ENCODE data around the gene INO80C. TPM values are rescaled to one million over a fixed set of nuclear protein-coding genes. Genes with fewer than 3 reads are reported as not detected.

INO80C gene
- total and polyA plus RNA-seq, 2 of the 4 experiments (the other 2 are of a cell fraction), result 5.6 to 17.1 TPM

GRCh38 chr18:35501369-35501768 lies 3.6 kb upstream of the INO80C start:
- dilution Hi-C loops (cut with HindIII; ENCODE audit: low sequenced_read_pairs, unreplicated experiment), result no loop called here

More at GRCh38 chr18:35501369-35501768, 3.6 kb upstream of the INO80C start:
- Histone ChIP-seq H2AK5ac (ENCODE audit: low read depth, low read length) (no peak overlapping the region), H3K4ac (ENCODE audit: low read depth, low read length) (no peak overlapping the region), H2BK20ac (ENCODE audit: low read depth, low read length) (no peak overlapping the region; the same call in 1 of the 2 replicates), H3K18ac (ENCODE audit: low read depth, low read length) (no peak overlapping the region), H4K20me1 (ENCODE audit: insufficient read depth, low read length) (no peaks in the 10 kb centered on the region), H2AK9ac (replicated peaks; ENCODE audit: low read depth, low read length, poor library complexity) (no peak overlapping the region), H3K79me1 (ENCODE audit: low read depth in 1 of 2, low read length in 2 of 2) (peaks cover 2 to 9% of the 10 kb centered on the region in 2 experiments; a peak in 2 of 4 replicates), H2BK120ac (ENCODE audit: low read depth, low read length) (no peak overlapping the region), H4K5ac (ENCODE audit: low read depth, low read length) (no peak overlapping the region), H3K27ac (ENCODE audit: insufficient read depth, low read length) (no peak overlapping the region), H3K9ac (ENCODE audit: low read depth, low read length) (no peak overlapping the region), H3K56ac (ENCODE audit: extremely low read depth, insufficient read depth, low read length) (no peak overlapping the region), H2BK15ac (ENCODE audit: low read depth, low read length) (no peak overlapping the region), H3K4me2 (ENCODE audit: low read depth, low read length) (no peak overlapping the region), H4K8ac (ENCODE audit: low read depth in 2 of 2, low read length in 2 of 2) (no peak overlapping the region), H2BK5ac (ENCODE audit: low read depth, low read length, poor library complexity, severe bottlenecking) (no peak overlapping the region), H3K27me3 (ENCODE audit: control insufficient read depth, insufficient read depth, low read length) (peaks cover 7% of the 10 kb centered on the region), H4K91ac (ENCODE audit: insufficient read depth, low read depth, low read length) (no peak overlapping the region), H3K14ac (replicated peaks; ENCODE audit: low read depth, low read length) (no peak overlapping the region), H3K9me1 (ENCODE audit: insufficient read depth, low read length) (peaks cover 6% of the 10 kb centered on the region; the same call in 1 of the 2 replicates), H3K36me3 (ENCODE audit: control insufficient read depth, insufficient read depth, low read length) (no peaks in the 10 kb centered on the region), H2AFZ (replicated peaks; ENCODE audit: low read length, poor library complexity) (peak overlapping the region; percentile 52), H3K9me3 (ENCODE audit: control insufficient read depth, insufficient read depth, low read length) (no peaks in the 10 kb centered on the region), H3K23ac (ENCODE audit: low read depth, low read length) (no peak overlapping the region), H3K4me1 (ENCODE audit: control insufficient read depth, insufficient read depth, low read length) (peaks cover 6% of the 10 kb centered on the region), H3K4me3 (ENCODE audit: insufficient read depth, low read depth, low read length) (no peak overlapping the region)
- POLR2A ChIA-PET (ENCODE audit: unreplicated experiment), result no interaction called here
- no TSS peak for BruUV-seq (replicated peaks)
- TF ChIP-seq RAD21 (IDR thresholded peaks at IDR 0.05; ENCODE audit: low read length) (no peak), POLR2A (IDR thresholded peaks at IDR 0.05; ENCODE audit: low read depth, low read length) (no peak), RCOR1 (IDR thresholded peaks at IDR 0.05; ENCODE audit: insufficient replicate concordance, low read length) (no peak), MAZ (IDR thresholded peaks at IDR 0.05; ENCODE audit: borderline replicate concordance, low read depth, low read length) (no peak), MAFK (IDR thresholded peaks at IDR 0.05; ENCODE audit: low read depth, low read length) (no peak), CEBPB (IDR thresholded peaks at IDR 0.05; ENCODE audit: low read depth, low read length) (no peak), FOS (IDR thresholded peaks at IDR 0.05; ENCODE audit: low read depth, low read length) (no peak), SMC3 (IDR thresholded peaks at IDR 0.05; ENCODE audit: low read depth, low read length) (no peak), RFX5 (IDR thresholded peaks at IDR 0.05; ENCODE audit: low read depth, low read length) (no peak), BHLHE40 (IDR thresholded peaks at IDR 0.05; ENCODE audit: low read depth, low read length) (no peak), NFE2L2 (IDR thresholded peaks at IDR 0.05; ENCODE audit: low read depth, low read length) (no peak), CTCF (conservative IDR thresholded peaks at IDR 0.05; ENCODE audit: low read depth, low read length) (no peak), MXI1 (IDR thresholded peaks at IDR 0.05; ENCODE audit: borderline replicate concordance, low read depth, low read length) (no peak), USF2 (IDR thresholded peaks at IDR 0.05; ENCODE audit: low read depth, low read length) (no peak), ELK1 (IDR thresholded peaks at IDR 0.05; ENCODE audit: borderline replicate concordance, low read depth, low read length) (no peak), CHD1 (IDR thresholded peaks at IDR 0.05; ENCODE audit: low read depth, low read length) (no peak)
- intact Hi-C loops (cut with micrococcal nuclease) (no loop called here), in situ Hi-C loops (cut with MboI; ENCODE audit: low sequenced_read_pairs) (no loop called here)
- ATAC-seq (ENCODE audit: low read depth) (no peak), DNase-seq (no peak)
- 75% methylated on average over 6 of the region's 7 CpGs; no CpG with 5 or more reads in 1 of the 2 experiments for WGBS, 2 experiments (ENCODE audit: extremely low coverage in 2 of 2, insufficient read length in 1 of 2)
- CTCF ChIA-PET, result no interaction called here

All from IMR-90 (cell line).